ENCODE data around the gene ADM2. TPM values are rescaled to one million over a fixed set of nuclear protein-coding genes. Genes with fewer than 3 reads are reported as not detected.

ADM2 gene
- total RNA-seq, 1 experiment from 2014 or later = 11.9 TPM

DNA sequence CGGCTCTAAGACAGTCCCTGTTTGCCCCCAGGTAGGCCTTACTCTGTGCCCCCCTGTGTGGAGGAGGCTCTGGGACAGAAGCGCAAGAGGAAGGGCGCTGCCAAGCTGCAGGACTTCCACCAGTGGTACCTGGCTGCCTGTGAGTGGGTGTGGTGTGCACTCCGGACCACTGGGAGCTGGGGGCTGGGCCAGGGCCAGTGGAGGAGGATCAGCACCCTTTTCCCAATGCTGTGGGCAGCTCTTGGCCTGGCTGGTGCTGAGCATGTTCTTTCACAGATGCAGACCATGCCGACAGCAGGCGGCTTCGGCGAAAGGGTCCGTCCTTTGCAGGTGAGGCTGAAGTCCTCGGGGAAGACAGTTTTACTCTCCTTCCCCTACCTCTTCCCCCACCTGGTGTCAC, 40.4 kb downstream of the ADM2 start:
- Histone ChIP-seq H3T11ph (ENCODE audit: low read length) (no peak overlapping the region), H4K5ac (ENCODE audit: insufficient read length, low read depth, low read length) (no peak overlapping the region), H4K91ac (ENCODE audit: insufficient read length, low read depth, low read length) (no peak overlapping the region), H3K18ac (ENCODE audit: insufficient read length, low read depth, low read length) (no peak overlapping the region), H2BK20ac (ENCODE audit: low read depth, low read length, poor library complexity, severe bottlenecking) (no peak overlapping the region), H4K20me1 (ENCODE audit: control insufficient read depth, insufficient read depth, insufficient read length) (no peaks in the 10 kb centered on the region), H2BK12ac (ENCODE audit: insufficient read length, low read depth, low read length) (no peak overlapping the region), H3K56ac (ENCODE audit: insufficient read length, low read depth, low read length) (no peak overlapping the region), H3K4me1 (ENCODE audit: insufficient read depth, low read length) (peaks cover 3% of the 10 kb centered on the region; the same call in 1 of the 2 replicates), H3K9me3 (ENCODE audit: control insufficient read depth, low read depth, low read length) (no peaks in the 10 kb centered on the region), H3K14ac (ENCODE audit: insufficient read depth, low read length) (no peak overlapping the region), H4K8ac (replicated peaks; ENCODE audit: insufficient read length, low read depth, low read length) (no peak overlapping the region), H3K4me2 (ENCODE audit: insufficient read depth, insufficient read length, low read length) (no peak overlapping the region), H2AFZ (ENCODE audit: low read length) (no peak overlapping the region), H3K27ac (ENCODE audit: insufficient read length, low read depth, low read length) (no peak overlapping the region), H3K79me2 (ENCODE audit: insufficient read depth, low read length) (no peaks in the 10 kb centered on the region), H3K4ac (ENCODE audit: low read depth, low read length) (no peak overlapping the region), H3K23ac (ENCODE audit: insufficient read length, low read depth, low read length) (no peak overlapping the region), H3K9ac (ENCODE audit: extremely low read depth, insufficient read length, low read length) (no peak overlapping the region), H2BK5ac (ENCODE audit: insufficient read length, low read length) (no peak overlapping the region), H2BK15ac (ENCODE audit: low read depth, low read length) (no peak overlapping the region), H3K23me2 (ENCODE audit: insufficient read length, low read depth, low read length, poor library complexity, severe bottlenecking) (peaks cover 3% of the 10 kb centered on the region), H2BK120ac (ENCODE audit: low read depth, low read length, poor library complexity, severe bottlenecking) (no peak overlapping the region), H3K27me3 (ENCODE audit: insufficient read depth, low read length) (no peaks in the 10 kb centered on the region), H2AK5ac (ENCODE audit: insufficient read length, low read length) (no peak overlapping the region), H3K79me1 (ENCODE audit: insufficient read depth, low read depth, low read length, poor library complexity, severe bottlenecking) (no peaks in the 10 kb centered on the region)
- Mint-ChIP-seq H3K27ac (no peak overlapping the region), H3K27me3 (ENCODE audit: low read depth) (peaks cover 2% of the 10 kb centered on the region; the same call in 1 of the 2 replicates), H3K4me3 (no peak overlapping the region), H3K4me1 (peaks cover 5 to 9% of the 10 kb centered on the region in 2 experiments), H3K9me3 (no peaks in the 10 kb centered on the region), H3K36me3 (ENCODE audit: insufficient read depth in 1 of 3, low read depth in 3 of 3) (peaks cover 7 to 56% (median 38%) of the 10 kb centered on the region in 3 experiments; a peak in 6 of 7 replicates)
- no peak for DNase-seq
- WGBS (ENCODE audit: extremely low coverage, insufficient read length, low lambda C conversion rate) = no CpG with 5 or more reads among the region's 10 CpGs
- no peak for TF ChIP-seq CTCF (conservative IDR thresholded peaks at IDR 0.05)
